ENCODE measurements around the gene CCDC149. TPM values are rescaled to one million over a fixed set of nuclear protein-coding genes. Genes with fewer than 3 reads are reported as not detected.
A peak's percentile ranks its signal among the peaks of the same experiment; 100 is the strongest.

The CCDC149 gene
- total and polyA plus RNA-seq, 8 donors = 14.3 to 25.3 (median 20.3) TPM

GRCh38 chr4:24934311-24934710 is 21.5 kb upstream of the CCDC149 start:
- no peak for FAIRE-seq
- no peaks in the 10 kb centered on the region for H3K9me3 ChIP-seq

DNA sequence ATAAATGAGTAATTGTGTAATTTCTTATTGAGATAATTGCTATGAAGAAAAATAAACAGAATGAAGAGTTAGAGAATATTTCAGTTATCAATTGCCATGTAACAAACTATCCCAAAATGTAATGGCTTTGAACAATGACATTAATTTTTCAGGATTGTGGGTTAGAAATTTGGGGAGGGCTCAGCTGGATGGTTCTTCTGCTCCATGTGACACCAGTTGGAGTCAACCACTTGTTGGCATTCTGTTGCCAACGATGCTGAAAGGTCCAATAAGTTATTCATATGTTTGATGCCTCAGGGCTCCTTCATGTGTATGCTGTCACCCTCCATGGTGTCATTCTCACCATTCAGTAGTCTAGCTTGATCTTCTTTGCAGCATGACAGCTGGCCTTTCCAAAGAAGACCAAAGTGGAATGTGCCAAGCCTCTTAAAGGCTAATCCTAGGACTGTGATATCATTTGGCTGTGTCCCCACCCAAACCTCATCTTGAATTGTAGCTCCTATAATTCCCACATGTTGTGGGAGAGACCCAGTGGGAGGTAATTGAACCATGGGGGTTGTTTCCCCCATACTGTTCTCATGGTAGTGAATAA is 20.9 kb upstream of the CCDC149 start:
- TF ChIP-seq, protein P1, sequence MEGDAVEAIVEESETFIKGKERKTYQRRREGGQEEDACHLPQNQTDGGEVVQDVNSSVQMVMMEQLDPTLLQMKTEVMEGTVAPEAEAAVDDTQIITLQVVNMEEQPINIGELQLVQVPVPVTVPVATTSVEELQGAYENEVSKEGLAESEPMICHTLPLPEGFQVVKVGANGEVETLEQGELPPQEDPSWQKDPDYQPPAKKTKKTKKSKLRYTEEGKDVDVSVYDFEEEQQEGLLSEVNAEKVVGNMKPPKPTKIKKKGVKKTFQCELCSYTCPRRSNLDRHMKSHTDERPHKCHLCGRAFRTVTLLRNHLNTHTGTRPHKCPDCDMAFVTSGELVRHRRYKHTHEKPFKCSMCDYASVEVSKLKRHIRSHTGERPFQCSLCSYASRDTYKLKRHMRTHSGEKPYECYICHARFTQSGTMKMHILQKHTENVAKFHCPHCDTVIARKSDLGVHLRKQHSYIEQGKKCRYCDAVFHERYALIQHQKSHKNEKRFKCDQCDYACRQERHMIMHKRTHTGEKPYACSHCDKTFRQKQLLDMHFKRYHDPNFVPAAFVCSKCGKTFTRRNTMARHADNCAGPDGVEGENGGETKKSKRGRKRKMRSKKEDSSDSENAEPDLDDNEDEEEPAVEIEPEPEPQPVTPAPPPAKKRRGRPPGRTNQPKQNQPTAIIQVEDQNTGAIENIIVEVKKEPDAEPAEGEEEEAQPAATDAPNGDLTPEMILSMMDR (IDR thresholded peaks at IDR 0.05) = no peak
- intact Hi-C loops (cut with DNase I) = no loop called here
- 22 to 46% methylated on average over 1 of the region's 1 CpG for WGBS, 2 donors
- Histone ChIP-seq H3K4me1 (no peaks in the 10 kb centered on the region), H3K4me3 (no peak overlapping the region), H3K27me3 (no peaks in the 10 kb centered on the region), H3K9me3 (no peaks in the 10 kb centered on the region), H3K27ac (no peak overlapping the region), H3K36me3 (no peaks in the 10 kb centered on the region)
- DNase-seq = no peak
- no peak for FAIRE-seq
- ATAC-seq = no peak

More at GRCh38 chr4:24934311-24934710, 21.5 kb upstream of the CCDC149 start:
- no peak for ATAC-seq
- Histone ChIP-seq H3K27ac (no peak overlapping the region), H3K4me3 (no peak overlapping the region), H3K36me3 (no peaks in the 10 kb centered on the region), H3K27me3 (no peaks in the 10 kb centered on the region), H3K4me1 (no peaks in the 10 kb centered on the region)
- intact Hi-C loops (cut with DNase I) = no loop called here
- no peak for DNase-seq
- TF ChIP-seq, protein P1 (IDR thresholded peaks at IDR 0.05) = no peak

GRCh38 chr4:24932515-24933225 is 19.8 kb upstream of the CCDC149 start:
- WGBS, 2 donors = 36 to 56% methylated on average over 2 of the region's 2 CpGs
- Histone ChIP-seq H3K27me3 (no peaks in the 10 kb centered on the region), H3K4me3 (no peak overlapping the region), H3K9me3 (no peaks in the 10 kb centered on the region), H3K4me1 (no peaks in the 10 kb centered on the region), H3K27ac (no peak overlapping the region), H3K36me3 (no peaks in the 10 kb centered on the region)
- DNase-seq (no peak), FAIRE-seq (no peak), ATAC-seq (no peak)
- intact Hi-C loops (cut with DNase I) = no loop called here
- TF ChIP-seq, protein P1 (IDR thresholded peaks at IDR 0.05) = no peak

- Histone ChIP-seq H3K27ac (no peak overlapping the region), H3K4me3 (no peak overlapping the region), H3K27me3 (no peaks in the 10 kb centered on the region), H3K4me1 (no peaks in the 10 kb centered on the region), H3K36me3 (no peaks in the 10 kb centered on the region), H3K9me3 (no peaks in the 10 kb centered on the region)
- WGBS, 2 donors = 68 to 71% methylated on average over 1 of the region's 1 CpG
- DNase-seq = no peak
- TF ChIP-seq, protein P1 (IDR thresholded peaks at IDR 0.05) = no peak
- peak in 1 of 4 donors; percentile 44 for ATAC-seq
- intact Hi-C loops (cut with DNase I) = no loop called here
- no peak for FAIRE-seq
Measured at GRCh38 chr4:24930151-24930550, 17.3 kb upstream of the CCDC149 start.

DNA sequence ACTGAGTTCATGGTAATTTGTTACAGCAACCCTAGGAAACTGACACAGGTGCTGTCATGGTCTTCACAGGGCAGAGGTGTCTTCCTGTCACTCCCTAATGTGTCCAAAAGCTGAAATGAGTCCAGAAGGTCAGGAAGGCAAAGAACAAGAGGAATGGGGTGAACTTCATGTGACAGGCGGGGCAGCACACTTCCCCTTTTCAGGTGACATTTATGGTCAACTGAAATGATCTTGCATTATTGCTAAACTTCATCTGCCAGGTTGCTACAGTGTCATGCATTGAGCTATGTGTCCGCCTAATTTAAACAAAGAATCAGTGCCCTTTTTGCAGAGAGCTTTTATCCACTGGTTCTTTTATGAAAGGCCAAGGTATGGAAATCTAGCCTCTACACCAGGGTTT is 15.9 kb upstream of the CCDC149 start:
- Histone ChIP-seq H3K36me3 (no peaks in the 10 kb centered on the region), H3K9me3 (no peaks in the 10 kb centered on the region), H3K27me3 (no peaks in the 10 kb centered on the region), H3K4me1 (peaks cover 0 to under 1% (median 0%) of the 10 kb centered on the region in 3 donors), H3K4me3 (no peak overlapping the region), H3K27ac (no peak overlapping the region)
- TF ChIP-seq, protein P1 (IDR thresholded peaks at IDR 0.05) = no peak
- no peak for DNase-seq
- FAIRE-seq = no peak
- no peak for ATAC-seq
- intact Hi-C loops (cut with DNase I) = no loop called here
- WGBS, 2 donors = 81 to 98% methylated on average over 2 of the region's 2 CpGs

Data from pancreas (tissue), 10 donors.